ENCODE measurements around the gene POLR2M. TPM values are rescaled to one million over a fixed set of nuclear protein-coding genes. Genes with fewer than 3 reads are reported as not detected.

POLR2M gene
- total and polyA plus RNA-seq, 10 of the 15 experiments (the other 5 are each of a cell fraction or from before 2014, with no cell fraction given): 5.8 to 364 (median 23.7) TPM

DNA sequence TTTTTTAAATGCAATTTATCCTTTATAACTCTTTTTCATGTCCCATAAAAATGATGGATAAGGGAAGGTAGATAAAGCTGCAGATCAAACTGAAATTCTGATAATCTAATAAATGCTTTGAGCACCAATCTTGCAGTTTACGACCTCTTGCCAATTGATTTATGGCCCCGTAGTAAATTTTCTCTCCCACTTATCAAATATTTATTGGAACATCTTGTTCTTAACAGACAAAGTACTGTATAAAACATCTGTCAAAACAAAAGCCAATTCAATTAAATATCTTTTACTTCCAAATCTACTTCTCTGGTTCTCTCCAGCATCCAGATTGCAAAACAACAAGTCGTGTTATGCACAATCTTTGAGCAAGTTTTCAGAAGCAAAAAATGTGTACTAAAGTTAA, 34.6 kb downstream of the POLR2M start:
- WGBS (ENCODE audit: insufficient coverage, insufficient replicate concordance, low lambda C conversion rate, missing lambda C conversion rate): 37% methylated on average over 3 of the region's 3 CpGs
- ChIA-PET CTCF (interaction anchor here (0.8 to 11.3 kb wide), 4 partner anchors 8 to 120 kb away, joined by 3 to 74 read pairs (median 3); no protein-coding TSS in a partner anchor), POLR2A (no interaction called here), SMC1A (ENCODE audit: uncharacterized antibody, unreplicated experiment) (no interaction called here), RAD21 (ENCODE audit: unreplicated experiment) (no interaction called here)
- H3K4me3 ChIP-seq: no peak overlapping the region
- TF ChIP-seq, protein P1, sequence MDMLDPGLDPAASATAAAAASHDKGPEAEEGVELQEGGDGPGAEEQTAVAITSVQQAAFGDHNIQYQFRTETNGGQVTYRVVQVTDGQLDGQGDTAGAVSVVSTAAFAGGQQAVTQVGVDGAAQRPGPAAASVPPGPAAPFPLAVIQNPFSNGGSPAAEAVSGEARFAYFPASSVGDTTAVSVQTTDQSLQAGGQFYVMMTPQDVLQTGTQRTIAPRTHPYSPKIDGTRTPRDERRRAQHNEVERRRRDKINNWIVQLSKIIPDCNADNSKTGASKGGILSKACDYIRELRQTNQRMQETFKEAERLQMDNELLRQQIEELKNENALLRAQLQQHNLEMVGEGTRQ (IDR thresholded peaks at IDR 0.05; ENCODE audit: borderline replicate concordance, low read depth, low read length): no peak
- no peak for TF ChIP-seq ZNF217 (IDR thresholded peaks at IDR 0.05)
- no peak for TF ChIP-seq DPF2 (IDR thresholded peaks at IDR 0.05)
- no peak for TF ChIP-seq BHLHE40 (IDR thresholded peaks at IDR 0.05; ENCODE audit: borderline replicate concordance in 1 of 2, low read depth in 2 of 2, low read length in 1 of 2)
- no peaks in the 10 kb centered on the region for H3K36me3 ChIP-seq (ENCODE audit: control insufficient read depth in 2 of 2, insufficient read depth in 2 of 2, low read length in 1 of 2)
- H3K9ac ChIP-seq (ENCODE audit: control insufficient read depth, insufficient read depth, low read length): no peak overlapping the region
- H3K9me3 ChIP-seq (replicated peaks; ENCODE audit: control insufficient read depth, insufficient read depth, low read length): no peaks in the 10 kb centered on the region
- no TSS peak for BruUV-seq (replicated peaks)
- DNase-seq (ENCODE audit: low read depth, low spot score): no peak
- no peak for FAIRE-seq
- in situ Hi-C loops (cut with MboI) (loop anchor here (10.0 kb wide), 1 partner anchor 444 kb away; no protein-coding TSS in a partner anchor), intact Hi-C loops (cut with micrococcal nuclease; ENCODE audit: unreplicated experiment) (loop anchor here (10.0 kb wide), 1 partner anchor 334 kb away; no protein-coding TSS in a partner anchor)
- H3K4me2 ChIP-seq (ENCODE audit: control insufficient read depth, insufficient read depth): no peak overlapping the region
- no peaks in the 10 kb centered on the region for H4K20me1 ChIP-seq (ENCODE audit: control insufficient read depth, insufficient read depth)
- H3K4me1 ChIP-seq (ENCODE audit: control insufficient read depth, insufficient read depth, low read length): no peaks in the 10 kb centered on the region
- H3K27ac ChIP-seq (ENCODE audit: control insufficient read depth, insufficient read depth): no peak overlapping the region
- no peak for ATAC-seq
- H3K79me2 ChIP-seq (ENCODE audit: control insufficient read depth, insufficient read depth, low read length): no peaks in the 10 kb centered on the region
- no peaks in the 10 kb centered on the region; a peak in 1 of 4 replicates for H3K27me3 ChIP-seq (replicated peaks in 1 of 2; ENCODE audit: control insufficient read depth in 2 of 2, insufficient read depth in 2 of 2, low read length in 1 of 2)
- H2AFZ ChIP-seq (ENCODE audit: control insufficient read depth, low read depth, low read length): no peak overlapping the region

DNA sequence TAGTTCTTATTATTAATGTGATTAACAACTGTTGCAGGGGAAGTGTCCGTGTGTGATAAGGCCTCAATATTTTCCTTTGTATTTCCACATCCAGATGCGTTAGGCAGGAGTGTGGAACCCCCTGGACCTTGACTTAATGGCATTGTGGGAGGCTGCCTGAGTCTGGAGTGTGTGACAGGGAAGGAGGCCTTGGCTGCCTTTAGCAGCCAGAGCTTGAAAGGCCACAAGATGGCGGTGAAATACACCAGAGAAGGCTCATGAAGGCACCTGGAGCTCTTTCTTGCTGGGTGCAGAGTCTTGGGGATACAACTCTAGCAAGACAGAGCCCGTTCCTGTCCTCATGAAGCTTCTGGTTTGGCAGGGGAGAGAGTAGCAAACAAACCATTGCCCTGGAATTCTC, 36.9 kb downstream of the POLR2M start:
- ChIA-PET CTCF (interaction anchor here (1.2 to 11.3 kb wide), 3 partner anchors 11 to 327 kb away, joined by 7 to 74 read pairs (median 32); no protein-coding TSS in a partner anchor), RAD21 (ENCODE audit: unreplicated experiment) (interaction anchor here (1.3 to 2.3 kb wide), 2 partner anchors 117 to 327 kb away, joined by 7 to 9 read pairs; no protein-coding TSS in a partner anchor), SMC1A (ENCODE audit: uncharacterized antibody, unreplicated experiment) (interaction anchor here (1.4 to 1.8 kb wide), 2 partner anchors 117 to 327 kb away, joined by 3 to 7 read pairs; no protein-coding TSS in a partner anchor), POLR2A (no interaction called here)
- Histone ChIP-seq H3K9me3 (replicated peaks; ENCODE audit: control insufficient read depth, insufficient read depth, low read length) (no peaks in the 10 kb centered on the region), H3K4me1 (ENCODE audit: control insufficient read depth, insufficient read depth, low read length) (no peaks in the 10 kb centered on the region), H4K20me1 (ENCODE audit: control insufficient read depth, insufficient read depth) (no peaks in the 10 kb centered on the region), H3K27me3 (replicated peaks in 1 of 2; ENCODE audit: control insufficient read depth in 2 of 2, insufficient read depth in 2 of 2, low read length in 1 of 2) (no peaks in the 10 kb centered on the region; a peak in 1 of 4 replicates), H3K9ac (ENCODE audit: control insufficient read depth, insufficient read depth, low read length) (no peak overlapping the region), H3K4me2 (ENCODE audit: control insufficient read depth, insufficient read depth) (no peak overlapping the region), H3K36me3 (ENCODE audit: control insufficient read depth in 2 of 2, insufficient read depth in 2 of 2, low read length in 1 of 2) (no peaks in the 10 kb centered on the region), H3K4me3 (no peak overlapping the region), H2AFZ (ENCODE audit: control insufficient read depth, low read depth, low read length) (no peak overlapping the region), H3K79me2 (ENCODE audit: control insufficient read depth, insufficient read depth, low read length) (no peaks in the 10 kb centered on the region), H3K27ac (ENCODE audit: control insufficient read depth, insufficient read depth) (no peak overlapping the region)
- BruUV-seq (replicated peaks): no TSS peak
- intact Hi-C loops (cut with micrococcal nuclease; ENCODE audit: unreplicated experiment): loop anchor here (10.0 kb wide), 1 partner anchor 331 kb away; no protein-coding TSS in a partner anchor
- 33% methylated on average over 4 of the region's 4 CpGs for WGBS (ENCODE audit: insufficient coverage, insufficient replicate concordance, low lambda C conversion rate, missing lambda C conversion rate)
- in situ Hi-C loops (cut with MboI): loop anchor here (10.0 kb wide), 1 partner anchor 441 kb away; no protein-coding TSS in a partner anchor
- no peak for DNase-seq (ENCODE audit: low read depth, low spot score)
- peak; percentile 43; the same call in 1 of the 3 replicates for ATAC-seq
- no peak for FAIRE-seq
- TF ChIP-seq RAD21 (IDR thresholded peaks at IDR 0.05; ENCODE audit: insufficient read depth, low read depth, low read length): peak; percentile 8; the same call in 1 of the 2 replicates
- TF ChIP-seq, protein P2, sequence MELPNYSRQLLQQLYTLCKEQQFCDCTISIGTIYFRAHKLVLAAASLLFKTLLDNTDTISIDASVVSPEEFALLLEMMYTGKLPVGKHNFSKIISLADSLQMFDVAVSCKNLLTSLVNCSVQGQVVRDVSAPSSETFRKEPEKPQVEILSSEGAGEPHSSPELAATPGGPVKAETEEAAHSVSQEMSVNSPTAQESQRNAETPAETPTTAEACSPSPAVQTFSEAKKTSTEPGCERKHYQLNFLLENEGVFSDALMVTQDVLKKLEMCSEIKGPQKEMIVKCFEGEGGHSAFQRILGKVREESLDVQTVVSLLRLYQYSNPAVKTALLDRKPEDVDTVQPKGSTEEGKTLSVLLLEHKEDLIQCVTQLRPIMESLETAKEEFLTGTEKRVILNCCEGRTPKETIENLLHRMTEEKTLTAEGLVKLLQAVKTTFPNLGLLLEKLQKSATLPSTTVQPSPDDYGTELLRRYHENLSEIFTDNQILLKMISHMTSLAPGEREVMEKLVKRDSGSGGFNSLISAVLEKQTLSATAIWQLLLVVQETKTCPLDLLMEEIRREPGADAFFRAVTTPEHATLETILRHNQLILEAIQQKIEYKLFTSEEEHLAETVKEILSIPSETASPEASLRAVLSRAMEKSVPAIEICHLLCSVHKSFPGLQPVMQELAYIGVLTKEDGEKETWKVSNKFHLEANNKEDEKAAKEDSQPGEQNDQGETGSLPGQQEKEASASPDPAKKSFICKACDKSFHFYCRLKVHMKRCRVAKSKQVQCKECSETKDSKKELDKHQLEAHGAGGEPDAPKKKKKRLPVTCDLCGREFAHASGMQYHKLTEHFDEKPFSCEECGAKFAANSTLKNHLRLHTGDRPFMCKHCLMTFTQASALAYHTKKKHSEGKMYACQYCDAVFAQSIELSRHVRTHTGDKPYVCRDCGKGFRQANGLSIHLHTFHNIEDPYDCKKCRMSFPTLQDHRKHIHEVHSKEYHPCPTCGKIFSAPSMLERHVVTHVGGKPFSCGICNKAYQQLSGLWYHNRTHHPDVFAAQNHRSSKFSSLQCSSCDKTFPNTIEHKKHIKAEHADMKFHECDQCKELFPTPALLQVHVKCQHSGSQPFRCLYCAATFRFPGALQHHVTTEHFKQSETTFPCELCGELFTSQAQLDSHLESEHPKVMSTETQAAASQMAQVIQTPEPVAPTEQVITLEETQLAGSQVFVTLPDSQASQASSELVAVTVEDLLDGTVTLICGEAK (IDR thresholded peaks at IDR 0.05; ENCODE audit: borderline replicate concordance): no peak
- TF ChIP-seq CBX5 (IDR thresholded peaks at IDR 0.05; ENCODE audit: low read depth): no peak
- TF ChIP-seq NBN (IDR thresholded peaks at IDR 0.05): no peak
- no peak for TF ChIP-seq SREBF2 (IDR thresholded peaks at IDR 0.05; ENCODE audit: low read length)
- TF ChIP-seq CBFB (IDR thresholded peaks at IDR 0.05; ENCODE audit: low read depth): no peak
- no peak for TF ChIP-seq EP300 (IDR thresholded peaks at IDR 0.05; ENCODE audit: borderline replicate concordance in 1 of 2, control insufficient read depth in 1 of 2, low read depth in 2 of 2, low read length in 2 of 2)
- no peak for TF ChIP-seq SIX5 (IDR thresholded peaks at IDR 0.05; ENCODE audit: low read depth, low read length, severe bottlenecking)
